HG02763 (cell line): ENCODE results near the gene IFNW1.
"Not testable (repeated sequence)": the region's sequence is repeated elsewhere in the genome, so short reads cannot be mapped to it uniquely, and the experiment has no call there.

ENCODE experiments used
- ATAC-seq: cut with Tn5 transposase; IDR thresholded peaks from one replicate; pipeline ENCODE4 v1.9.1; 2021; ENCODE audit warnings: mild to moderate bottlenecking, moderate library complexity; ENCODE audit not compliant: unreplicated experiment

IFNW1 gene

DNA sequence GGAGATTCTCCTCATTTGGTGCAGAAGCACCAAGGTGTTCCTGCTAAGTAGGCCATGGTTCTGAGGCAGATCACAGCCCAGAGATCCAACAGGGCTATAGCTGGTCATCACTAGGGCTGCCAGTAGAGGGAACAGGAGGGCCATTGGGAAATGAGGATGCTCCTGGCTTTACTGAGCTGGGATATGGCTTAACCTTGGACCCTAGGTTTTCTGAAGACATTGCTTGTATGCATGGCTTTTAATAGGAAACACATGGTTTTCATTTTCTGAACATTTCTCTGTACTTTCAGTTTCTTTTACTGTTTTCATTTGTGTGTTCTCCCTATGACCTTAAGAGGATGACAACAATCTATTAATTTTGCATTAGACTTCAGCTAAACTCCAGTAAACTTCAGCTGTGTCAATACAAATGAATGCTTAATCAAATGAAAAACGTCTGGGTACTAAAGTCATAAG is at the start of gene IFNW1:
IFNW1 (minus strand) TSS at position 406 of the 456 bp plus-strand sequence; CDS start at position 144, 262 bp downstream.
- ATAC-seq, result peak; percentile 69

- ATAC-seq, result not testable (repeated sequence)
Observed at GRCh38 chr9:21187487-21187886, 45.9 kb upstream of the IFNW1 start, which contains the start of gene IFNA4. Gene IFNA4 (minus strand): TSS chr9:21187587. CDS start chr9:21187531, 56 bp downstream.

- peak; percentile 87 for ATAC-seq
Observed at GRCh38 chr9:21182810-21183736, 41.4 kb upstream of the IFNW1 start.

GRCh38 chr9:21174671-21175070 is 33.0 kb upstream of the IFNW1 start:
- ATAC-seq, result no peak

GRCh38 chr9:21172156-21172555 is 30.5 kb upstream of the IFNW1 start:
- ATAC-seq, result no peak

DNA sequence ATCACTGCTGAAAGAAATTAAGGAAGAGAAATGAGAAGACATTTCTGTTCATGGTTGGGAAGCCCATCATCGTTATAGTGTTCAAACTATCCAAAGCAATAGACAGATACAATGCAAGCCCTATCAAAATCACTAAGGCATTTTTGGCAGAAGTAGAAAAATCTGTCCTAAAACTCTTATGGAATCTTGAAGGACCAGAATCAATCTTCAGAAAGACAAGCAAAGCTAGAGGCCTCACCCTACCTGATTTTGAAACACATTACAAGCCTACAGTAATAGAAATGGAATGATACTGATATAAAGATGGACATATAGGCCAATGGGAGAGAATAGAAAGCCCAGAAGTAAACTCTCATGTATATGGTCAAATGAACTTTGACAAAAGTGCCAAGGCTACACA is 29.7 kb upstream of the IFNW1 start:
- ATAC-seq, result no peak

GRCh38 chr9:21166560-21166959 is 24.9 kb upstream of the IFNW1 start, which contains the start of gene IFNA21:
Gene IFNA21 (minus strand): TSS chr9:21166660. CDS start chr9:21166612, 48 bp downstream.
- ATAC-seq, result not testable (repeated sequence)

- no peak for ATAC-seq
Observed at GRCh38 chr9:21165516-21165915, 23.9 kb upstream of the IFNW1 start.

DNA sequence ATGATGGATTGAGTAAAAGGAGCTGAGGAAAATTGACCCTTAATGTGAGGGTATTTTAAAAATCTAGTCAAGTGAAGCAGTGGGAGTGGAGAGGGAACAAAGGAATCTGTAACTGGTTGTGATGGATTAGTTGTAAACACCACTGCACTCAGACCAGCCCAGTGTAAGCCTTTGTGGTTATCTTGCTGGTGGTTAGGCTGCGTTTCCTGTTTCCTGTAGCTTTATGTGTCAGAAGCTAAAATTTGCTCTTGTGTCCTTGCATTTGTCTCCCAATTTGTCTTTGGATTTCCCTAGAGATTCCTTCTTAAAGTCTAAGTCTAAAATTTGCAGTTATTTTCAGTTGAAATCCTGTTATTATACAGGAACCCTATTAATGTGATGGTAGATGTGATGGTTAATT is 18.5 kb upstream of the IFNW1 start:
- ATAC-seq, result peak; percentile 77

GRCh38 chr9:21155501-21155900 is 13.9 kb upstream of the IFNW1 start:
- ATAC-seq, result no peak

GRCh38 chr9:21154018-21154608 is 12.5 kb upstream of the IFNW1 start:
- peak; percentile 74 for ATAC-seq

DNA sequence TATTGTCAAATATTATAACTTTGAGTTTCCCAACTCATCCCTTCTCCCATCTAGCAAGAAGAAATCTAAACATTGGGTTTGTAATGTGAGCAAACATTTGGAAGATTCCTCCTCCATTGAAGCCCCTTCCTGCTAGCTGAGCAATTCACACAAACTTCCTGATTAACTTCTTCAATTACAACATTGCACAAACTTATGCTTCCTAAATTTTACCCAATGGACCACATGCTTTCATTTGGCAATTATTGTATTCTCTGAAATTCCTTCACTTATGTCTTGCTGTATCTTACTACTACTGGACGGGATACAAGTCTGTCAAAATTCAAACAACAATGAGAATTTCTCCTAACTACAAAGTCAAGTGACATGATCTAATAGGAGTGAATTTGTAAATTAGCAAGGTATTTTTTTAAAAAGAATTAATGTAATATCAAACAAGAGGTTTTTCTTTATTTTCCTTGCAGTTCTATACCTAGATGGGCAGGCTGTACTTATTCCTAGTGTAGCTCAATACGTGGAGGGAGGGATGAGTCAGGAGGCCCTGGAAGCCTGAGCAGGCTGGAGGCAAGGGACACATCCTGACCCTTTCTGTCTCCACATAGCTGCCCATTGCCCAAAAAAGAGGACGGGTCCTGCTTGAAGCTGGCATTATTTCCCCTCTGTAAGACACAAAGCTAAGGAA is 11.8 kb upstream of the IFNW1 start:
- ATAC-seq, result peak; percentile 19

DNA sequence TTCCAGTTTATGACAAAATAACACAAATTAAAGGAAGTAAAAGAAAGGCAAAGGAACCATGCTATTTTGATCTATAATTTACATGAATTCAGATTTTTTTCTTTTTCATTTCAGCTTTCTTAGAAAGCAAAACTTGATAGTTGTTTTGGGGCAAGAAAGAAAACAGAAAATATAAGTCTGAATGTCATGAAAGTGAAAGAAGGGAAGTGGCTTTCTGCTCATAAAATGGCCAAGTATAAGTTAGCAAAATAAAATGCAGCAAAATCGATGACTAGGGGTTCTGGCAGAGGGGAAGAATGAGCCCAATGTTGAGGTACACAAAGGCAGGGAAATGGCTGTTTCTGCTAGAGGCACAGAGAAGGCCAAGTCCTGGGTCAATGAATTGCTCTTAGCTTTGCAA is 3.0 kb upstream of the IFNW1 start:
- ATAC-seq, result peak; percentile 56

GRCh38 chr9:21137020-21137419 is 4.6 kb downstream of the IFNW1 start:
- ATAC-seq, result no peak

DNA sequence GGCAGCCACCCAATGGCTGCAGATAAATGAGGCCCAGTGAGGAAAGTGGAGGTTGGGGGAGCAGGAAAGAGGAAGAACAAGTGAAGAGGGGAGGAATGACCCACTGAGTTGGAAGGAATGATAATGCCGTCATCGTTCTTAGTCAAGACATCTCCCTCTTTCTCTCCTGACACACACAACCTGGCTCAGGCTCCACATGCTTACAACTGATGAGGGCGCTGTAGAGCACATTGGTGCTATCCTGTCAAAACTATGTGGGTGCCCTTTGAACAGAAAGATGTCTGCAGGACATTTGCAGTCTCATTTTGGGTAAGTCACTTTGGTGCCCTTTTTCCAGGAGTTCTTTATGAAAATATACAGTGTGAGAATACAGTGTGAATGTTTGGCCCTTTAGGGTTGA is 5.9 kb downstream of the IFNW1 start:
- no peak for ATAC-seq

GRCh38 chr9:21128186-21128585 is 13.4 kb downstream of the IFNW1 start:
- not testable (repeated sequence) for ATAC-seq

DNA sequence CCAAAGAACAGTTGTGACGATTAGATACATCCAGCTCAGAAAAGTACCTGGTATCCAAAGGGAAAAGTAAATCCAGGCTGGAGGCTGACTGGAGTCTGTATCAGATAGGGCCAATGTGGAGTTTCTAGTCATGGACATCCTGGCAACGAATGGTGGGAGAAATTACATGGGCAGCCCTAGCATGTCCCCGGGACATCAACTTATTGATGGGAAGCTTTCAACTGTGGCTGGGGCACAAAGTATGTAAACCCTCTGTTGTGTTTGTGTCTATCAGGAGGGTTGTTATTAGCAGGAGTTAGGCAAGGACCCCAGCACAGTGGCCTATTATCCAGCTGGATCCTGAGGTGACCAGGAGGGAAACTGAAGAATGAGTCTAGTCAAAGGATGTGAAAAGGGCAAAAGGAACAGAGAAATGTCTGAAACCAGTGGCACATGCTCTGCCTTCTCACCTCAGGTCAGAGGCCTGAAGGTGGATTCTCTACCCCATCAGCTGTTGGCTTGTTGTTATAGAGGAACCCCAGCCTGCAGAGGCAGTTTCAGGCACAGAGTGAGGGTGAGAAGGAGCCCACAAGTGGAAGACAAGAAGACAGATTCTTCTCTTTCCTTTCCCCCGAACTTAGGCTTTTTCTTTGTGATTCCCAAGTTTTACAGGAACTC is 19.9 kb downstream of the IFNW1 start:
- ATAC-seq, result peak; percentile 98

GRCh38 chr9:21121079-21121478 is 20.6 kb downstream of the IFNW1 start:
- ATAC-seq, result peak; percentile 67

GRCh38 chr9:21119093-21119770 is 22.4 kb downstream of the IFNW1 start:
- ATAC-seq, result no peak

DNA sequence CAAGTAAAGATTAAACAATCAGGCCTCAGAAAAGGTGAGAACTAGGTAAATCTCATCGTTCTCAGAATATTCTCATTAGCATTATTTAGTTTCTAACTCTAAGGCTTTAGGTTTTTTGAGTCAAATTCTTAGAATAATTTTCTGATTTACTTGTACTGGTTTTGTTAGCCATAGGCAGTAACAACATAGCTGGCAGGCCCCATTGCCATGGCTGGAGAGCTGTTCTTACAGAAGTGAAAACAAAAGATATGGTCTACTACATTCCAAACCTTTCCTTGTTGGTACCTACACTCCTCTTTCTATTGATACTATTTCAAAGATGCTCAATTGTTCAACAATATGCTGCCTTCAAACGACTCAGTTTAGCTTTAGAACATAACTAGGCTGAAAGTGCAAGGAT is 27.3 kb downstream of the IFNW1 start:
- ATAC-seq, result no peak
